GM12801 (cell line): ENCODE measurements around the gene MSLN.

ENCODE experiments used
- CTCF ChIP-seq: IDR thresholded peaks from one replicate; pipeline ENCODE4 v1.5.1; 2011; ENCODE audit warnings: control low read depth; ENCODE audit not compliant: insufficient read length; ENCODE audit errors: extremely low read depth

The MSLN gene

GRCh38 chr16:720990-721764 is 39.4 kb upstream of the MSLN start, which contains the start of gene ANTKMT:
Gene ANTKMT, plus strand, starts transcription at chr16:721146. Its CDS starts 129 bp downstream, at chr16:721275.
- TF ChIP-seq CTCF: no peak

- no peak for TF ChIP-seq CTCF
These were observed 38.6 kb upstream of the MSLN start for GRCh38 chr16:721765-722540.

- no peak for TF ChIP-seq CTCF
These were observed 37.5 kb upstream of the MSLN start for GRCh38 chr16:722835-723633.

- no peak for TF ChIP-seq CTCF
These were observed 36.8 kb upstream of the MSLN start for GRCh38 chr16:723695-724094.

GRCh38 chr16:724188-725040 is 36.1 kb upstream of the MSLN start:
- no peak for TF ChIP-seq CTCF

GRCh38 chr16:725041-725376 is 35.5 kb upstream of the MSLN start:
- TF ChIP-seq CTCF: no peak
